ENCODE data around the gene GAN. TPM values are rescaled to one million over a fixed set of nuclear protein-coding genes. Genes with fewer than 3 reads are reported as not detected.

The GAN gene
- total and polyA plus RNA-seq, 9 of the 15 experiments (the other 6 are each of a cell fraction or from before 2014, with no cell fraction given): 0.83 to 15.1 (median 5.2) TPM

GRCh38 chr16:81314603-81315270 is at the start of gene GAN (continued):
- TF ChIP-seq RBFOX2 (IDR thresholded peaks at IDR 0.05; ENCODE audit: low read depth, low read length) (peak; percentile 93), CBX8 (IDR thresholded peaks at IDR 0.05; ENCODE audit: borderline replicate concordance, extremely low read depth, low read depth, low read length, poor library complexity, severe bottlenecking) (no peak), MITF (IDR thresholded peaks at IDR 0.05) (0 out of 2 replicates have a peak, but pooled peaks have one; percentile 29), ZKSCAN8 (CRISPR knock-in tag; IDR thresholded peaks at IDR 0.05) (no peak), ZNF12 (CRISPR knock-in tag; IDR thresholded peaks at IDR 0.05) (peak; percentile 74; the same call in 1 of the 2 replicates), ZNF277 (CRISPR knock-in tag; IDR thresholded peaks at IDR 0.05; ENCODE audit: borderline replicate concordance) (no peak), PHF8 (IDR thresholded peaks at IDR 0.05; ENCODE audit: borderline replicate concordance, low read length) (peak; percentile 94), SIX5 (IDR thresholded peaks at IDR 0.05; ENCODE audit: borderline replicate concordance in 1 of 2, insufficient read depth in 1 of 2, low read depth in 1 of 2, low read length in 2 of 2) (peak in 1 of 2 experiments; percentile 14; a peak in 2 of 4 replicates), DPF2 (IDR thresholded peaks at IDR 0.05) (no peak; the same call in 1 of the 2 replicates), E4F1 (CRISPR knock-in tag; IDR thresholded peaks at IDR 0.05; ENCODE audit: borderline replicate concordance) (no peak), SMC3 (conservative IDR thresholded peaks at IDR 0.05; ENCODE audit: insufficient read depth, low read depth, low read length) (0 out of 2 replicates have a peak, but pooled peaks have one; percentile 3), MED1 (CRISPR knock-in tag; IDR thresholded peaks at IDR 0.05; ENCODE audit: borderline replicate concordance) (no peak), DIDO1 (tag; IDR thresholded peaks at IDR 0.05; ENCODE audit: low read depth) (peak; percentile 85), PKNOX1 (IDR thresholded peaks at IDR 0.05) (no peak), EP300 (IDR thresholded peaks at IDR 0.05; ENCODE audit: low read length) (peak; percentile 51), ZEB2 (IDR thresholded peaks at IDR 0.05) (peak; percentile 80), RFX5 (IDR thresholded peaks at IDR 0.05; ENCODE audit: low read depth, low read length) (no peak)
- TF ChIP-seq, protein P1, sequence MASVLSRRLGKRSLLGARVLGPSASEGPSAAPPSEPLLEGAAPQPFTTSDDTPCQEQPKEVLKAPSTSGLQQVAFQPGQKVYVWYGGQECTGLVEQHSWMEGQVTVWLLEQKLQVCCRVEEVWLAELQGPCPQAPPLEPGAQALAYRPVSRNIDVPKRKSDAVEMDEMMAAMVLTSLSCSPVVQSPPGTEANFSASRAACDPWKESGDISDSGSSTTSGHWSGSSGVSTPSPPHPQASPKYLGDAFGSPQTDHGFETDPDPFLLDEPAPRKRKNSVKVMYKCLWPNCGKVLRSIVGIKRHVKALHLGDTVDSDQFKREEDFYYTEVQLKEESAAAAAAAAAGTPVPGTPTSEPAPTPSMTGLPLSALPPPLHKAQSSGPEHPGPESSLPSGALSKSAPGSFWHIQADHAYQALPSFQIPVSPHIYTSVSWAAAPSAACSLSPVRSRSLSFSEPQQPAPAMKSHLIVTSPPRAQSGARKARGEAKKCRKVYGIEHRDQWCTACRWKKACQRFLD (CRISPR knock-in tag; IDR thresholded peaks at IDR 0.05): no peak
